Progenitor cell of endocrine pancreas (in vitro differentiated cells): ENCODE measurements around the gene ANKRD60. TPM values are rescaled to one million over a fixed set of nuclear protein-coding genes. Genes with fewer than 3 reads are reported as not detected.

Experiments
- DNase-seq: peaks from one replicate; pipeline ENCODE4 v3.0.0; 2021; ENCODE audit warnings: low spot score; ENCODE audit not compliant: unreplicated experiment
- H3K27ac Mint-ChIP-seq: 2 replicates; pipeline ENCODE4 v1.8.0; 2021; ENCODE audit warnings: mild to moderate bottlenecking, moderate library complexity, mixed read lengths
- H3K27me3 Mint-ChIP-seq: 2 replicates; pipeline ENCODE4 v1.8.0; 2021; ENCODE audit warnings: mixed read lengths
- H3K36me3 Mint-ChIP-seq: 2 replicates; pipeline ENCODE4 v1.8.0; 2022; ENCODE audit warnings: mixed read lengths; ENCODE audit not compliant: insufficient read depth
- H3K4me1 Mint-ChIP-seq: 2 replicates; pipeline ENCODE4 v1.8.0; 2021; ENCODE audit warnings: low read depth, mixed read lengths
- H3K4me3 Mint-ChIP-seq: 2 replicates; pipeline ENCODE4 v1.8.0; 2021; ENCODE audit warnings: low read depth, mild to moderate bottlenecking, moderate library complexity, mixed read lengths
- H3K9me3 Mint-ChIP-seq: 2 replicates; pipeline ENCODE4 v1.8.0; 2021; ENCODE audit warnings: low read depth, mixed read lengths
- total RNA-seq: library from RNA; stranded (reverse); gene quantifications from 2 replicates; pipeline ENCODE4 v1.2.1, GENCODE V29; 2021
- TF ChIP-seq, protein P1 (sequence below): fragments of 200-600 bp; sonication (generic); IDR thresholded peaks from one replicate; pipeline ENCODE4 v1.5.0; 2021; ENCODE audit warnings: antibody characterized with exemption, mild to moderate bottlenecking; ENCODE audit not compliant: unreplicated experiment

The ANKRD60 gene
- total RNA-seq, 1 donor from 2014 or later, result not detected

DNA sequence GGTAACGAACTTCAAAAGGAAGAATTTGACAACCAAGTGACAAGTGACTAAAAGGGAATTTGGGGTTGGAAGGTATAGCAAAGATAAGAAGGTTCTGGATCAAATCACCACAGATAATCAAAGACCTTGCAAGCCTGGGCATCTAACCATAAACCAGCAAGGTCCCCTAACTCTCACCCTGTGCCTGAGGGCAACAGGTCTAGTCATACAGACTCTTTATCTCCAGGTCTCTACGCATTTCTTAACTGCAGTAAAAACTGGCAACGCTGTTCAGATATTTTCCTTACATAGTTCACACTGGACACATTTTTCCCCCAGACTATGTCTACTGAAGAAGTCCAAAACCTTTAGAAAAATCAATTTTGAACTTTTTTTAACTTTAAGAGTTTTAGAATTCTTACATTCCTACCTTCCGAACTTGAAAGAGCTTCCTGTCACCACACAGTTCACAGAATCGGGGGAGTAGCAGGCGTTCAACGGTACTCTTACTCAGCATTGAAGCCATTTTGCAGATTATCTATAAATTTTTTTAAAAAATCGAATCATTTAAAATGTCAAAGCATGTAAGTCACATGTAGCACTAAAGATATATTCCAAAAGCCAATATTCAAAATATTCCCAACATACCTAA is 23.0 kb upstream of the ANKRD60 start:
- Mint-ChIP-seq H3K9me3 (peaks cover 16% of the 10 kb centered on the region), H3K27ac (no peak overlapping the region), H3K36me3 (peaks cover 26% of the 10 kb centered on the region), H3K4me3 (no peak overlapping the region), H3K4me1 (no peaks in the 10 kb centered on the region), H3K27me3 (no peaks in the 10 kb centered on the region)
- TF ChIP-seq, protein P1, sequence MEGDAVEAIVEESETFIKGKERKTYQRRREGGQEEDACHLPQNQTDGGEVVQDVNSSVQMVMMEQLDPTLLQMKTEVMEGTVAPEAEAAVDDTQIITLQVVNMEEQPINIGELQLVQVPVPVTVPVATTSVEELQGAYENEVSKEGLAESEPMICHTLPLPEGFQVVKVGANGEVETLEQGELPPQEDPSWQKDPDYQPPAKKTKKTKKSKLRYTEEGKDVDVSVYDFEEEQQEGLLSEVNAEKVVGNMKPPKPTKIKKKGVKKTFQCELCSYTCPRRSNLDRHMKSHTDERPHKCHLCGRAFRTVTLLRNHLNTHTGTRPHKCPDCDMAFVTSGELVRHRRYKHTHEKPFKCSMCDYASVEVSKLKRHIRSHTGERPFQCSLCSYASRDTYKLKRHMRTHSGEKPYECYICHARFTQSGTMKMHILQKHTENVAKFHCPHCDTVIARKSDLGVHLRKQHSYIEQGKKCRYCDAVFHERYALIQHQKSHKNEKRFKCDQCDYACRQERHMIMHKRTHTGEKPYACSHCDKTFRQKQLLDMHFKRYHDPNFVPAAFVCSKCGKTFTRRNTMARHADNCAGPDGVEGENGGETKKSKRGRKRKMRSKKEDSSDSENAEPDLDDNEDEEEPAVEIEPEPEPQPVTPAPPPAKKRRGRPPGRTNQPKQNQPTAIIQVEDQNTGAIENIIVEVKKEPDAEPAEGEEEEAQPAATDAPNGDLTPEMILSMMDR, result no peak
- no peak for DNase-seq

DNA sequence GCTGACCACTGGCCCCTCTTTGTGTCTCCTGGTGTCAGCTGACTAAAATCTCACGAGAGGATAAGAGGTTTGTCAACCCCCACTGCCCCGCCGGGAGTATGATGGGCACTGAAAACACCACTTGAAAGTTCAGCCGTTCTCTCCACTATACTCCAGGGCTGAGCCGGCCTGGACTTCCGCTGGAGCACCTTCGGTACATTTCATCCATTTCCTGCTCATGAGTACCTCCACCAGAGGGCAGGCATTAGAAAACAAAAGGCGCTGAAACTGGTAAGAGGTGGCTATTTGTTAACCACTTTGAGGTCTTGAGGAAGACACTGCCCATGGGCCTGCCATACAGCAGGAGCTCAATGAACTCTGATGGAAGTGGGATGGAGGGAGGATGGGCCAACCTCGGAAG is 17.9 kb upstream of the ANKRD60 start:
- Mint-ChIP-seq H3K4me3 (no peak overlapping the region), H3K4me1 (no peaks in the 10 kb centered on the region), H3K27me3 (no peaks in the 10 kb centered on the region), H3K9me3 (no peaks in the 10 kb centered on the region), H3K36me3 (peaks cover 15% of the 10 kb centered on the region), H3K27ac (no peak overlapping the region)
- TF ChIP-seq, protein P1, result peak; percentile 41
- no peak for DNase-seq

DNA sequence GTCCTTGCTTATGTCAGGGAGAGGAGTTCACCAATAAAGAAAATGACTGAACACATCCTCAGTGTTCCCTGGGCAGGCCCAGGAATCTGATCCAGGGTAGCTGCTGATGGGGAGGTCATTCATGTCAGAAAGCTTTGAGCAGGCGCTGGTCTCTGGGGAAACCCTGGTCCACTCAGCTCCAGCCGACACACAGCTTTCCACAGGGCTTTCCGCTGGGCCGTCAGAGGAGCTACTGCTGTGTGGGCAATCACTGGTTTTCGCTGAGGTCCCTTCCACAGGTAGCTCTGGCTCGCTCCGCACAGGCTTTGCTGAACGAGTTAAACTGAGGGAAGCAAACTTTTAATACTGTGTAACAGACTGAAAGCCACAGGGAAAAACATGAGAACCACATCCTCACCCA is 17.5 kb upstream of the ANKRD60 start:
- peaks cover 15% of the 10 kb centered on the region for H3K36me3 Mint-ChIP-seq
- no peak overlapping the region for H3K27ac Mint-ChIP-seq
- no peak for DNase-seq
- H3K9me3 Mint-ChIP-seq, result no peaks in the 10 kb centered on the region
- no peak overlapping the region for H3K4me3 Mint-ChIP-seq
- TF ChIP-seq, protein P1, result no peak
- no peaks in the 10 kb centered on the region for H3K27me3 Mint-ChIP-seq
- no peaks in the 10 kb centered on the region for H3K4me1 Mint-ChIP-seq

DNA sequence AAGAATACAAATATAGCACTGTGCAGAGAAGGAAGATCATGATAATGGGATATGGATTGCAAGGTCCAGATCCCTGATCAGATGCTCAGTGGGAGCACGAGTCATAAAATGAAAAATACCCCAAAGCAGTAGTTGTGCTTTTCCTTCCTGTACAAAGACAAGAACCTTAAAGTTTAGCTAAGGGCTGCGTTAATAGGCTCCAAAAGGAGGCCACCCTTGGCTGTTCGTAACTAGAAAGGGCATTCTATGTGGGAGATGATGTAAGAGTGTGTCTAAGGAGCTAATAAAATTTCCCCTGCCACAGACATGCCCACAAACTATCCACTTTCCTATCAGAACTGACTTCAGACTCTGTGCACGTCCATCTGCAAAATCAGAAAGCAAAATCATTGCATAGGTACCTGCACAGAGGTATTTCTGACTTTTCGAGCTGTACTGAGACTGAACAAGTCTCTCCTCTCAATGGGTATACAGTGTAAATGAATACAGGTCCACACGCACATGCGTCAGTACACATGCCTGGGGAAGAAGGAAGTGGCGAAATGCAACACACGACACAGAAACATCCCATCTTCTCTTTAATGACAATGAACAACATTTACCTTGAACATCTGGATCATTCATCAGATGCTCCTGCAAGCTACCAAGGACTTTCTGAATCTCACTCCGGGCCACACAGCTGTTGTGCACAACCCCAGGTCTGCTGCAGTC is 16.9 kb upstream of the ANKRD60 start:
- H3K9me3 Mint-ChIP-seq, result no peaks in the 10 kb centered on the region
- peaks cover 15% of the 10 kb centered on the region for H3K36me3 Mint-ChIP-seq
- no peaks in the 10 kb centered on the region for H3K27me3 Mint-ChIP-seq
- H3K4me3 Mint-ChIP-seq, result no peak overlapping the region
- no peak for DNase-seq
- H3K27ac Mint-ChIP-seq, result no peak overlapping the region
- TF ChIP-seq, protein P1, result no peak
- H3K4me1 Mint-ChIP-seq, result no peaks in the 10 kb centered on the region

DNA sequence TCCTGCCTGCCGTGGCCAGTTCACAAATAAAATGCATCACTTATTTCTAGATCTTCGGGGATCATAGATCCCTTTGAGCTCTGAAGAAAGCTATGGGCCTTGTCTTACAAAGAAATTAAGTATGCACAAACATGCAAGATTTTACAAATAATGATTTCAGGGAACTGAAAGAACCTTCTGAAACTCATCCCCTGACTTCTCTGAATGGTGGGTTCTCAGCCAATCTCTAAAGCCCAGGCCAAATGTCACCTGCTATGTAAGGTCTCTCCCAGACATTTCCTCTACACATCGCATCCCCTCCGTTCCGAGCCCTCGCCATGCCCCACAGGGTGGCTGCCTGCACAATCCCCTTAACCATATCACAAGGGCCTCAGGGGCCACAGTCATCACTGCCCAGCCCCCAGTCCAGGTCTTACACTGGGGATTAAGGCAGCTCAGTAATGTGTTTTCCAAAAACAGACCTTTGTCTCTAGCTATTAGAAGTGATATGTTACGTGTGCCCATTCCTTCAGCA is 16.1 kb upstream of the ANKRD60 start:
- H3K27me3 Mint-ChIP-seq, result no peaks in the 10 kb centered on the region
- no peak overlapping the region for H3K4me3 Mint-ChIP-seq
- no peak for DNase-seq
- TF ChIP-seq, protein P1, result no peak
- H3K27ac Mint-ChIP-seq, result no peak overlapping the region
- H3K9me3 Mint-ChIP-seq, result no peaks in the 10 kb centered on the region
- peaks cover 11% of the 10 kb centered on the region for H3K36me3 Mint-ChIP-seq
- H3K4me1 Mint-ChIP-seq, result no peaks in the 10 kb centered on the region
